GM19372 (cell line): ENCODE results near the gene IL31.
A peak's percentile ranks its signal among the peaks of the same experiment; 100 is the strongest.
"Not testable (repeated sequence)": the region's sequence is repeated elsewhere in the genome, so short reads cannot be mapped to it uniquely, and the experiment has no call there.

Experiments used
- ATAC-seq: cut with Tn5 transposase; IDR thresholded peaks from one replicate; pipeline ENCODE4 v1.9.1; 2021; ENCODE audit warnings: mild to moderate bottlenecking, low read depth, moderate library complexity; ENCODE audit not compliant: unreplicated experiment

IL31 gene

GRCh38 chr12:122194804-122195203 is 20.8 kb upstream of the IL31 start:
- no peak for ATAC-seq

DNA sequence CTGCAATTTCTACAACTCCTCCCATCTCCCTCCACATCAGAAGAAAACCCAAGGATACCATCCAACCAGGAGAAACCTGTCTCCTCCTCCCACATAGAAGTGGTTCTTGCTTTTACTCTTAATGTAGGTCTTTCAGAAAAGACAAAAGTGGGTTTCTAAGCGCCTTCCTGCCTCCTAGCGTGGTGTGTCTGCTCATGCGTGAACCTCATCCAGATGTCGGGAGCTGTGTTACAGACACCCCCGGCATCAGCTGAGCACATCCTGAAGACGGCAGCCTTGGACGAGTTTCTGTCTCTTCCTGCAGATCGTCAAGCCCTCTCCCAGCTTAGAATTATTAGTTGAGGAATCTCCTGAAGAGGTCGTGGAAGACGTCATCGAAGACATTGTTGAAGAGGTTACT is 18.4 kb upstream of the IL31 start:
- ATAC-seq, result no peak

DNA sequence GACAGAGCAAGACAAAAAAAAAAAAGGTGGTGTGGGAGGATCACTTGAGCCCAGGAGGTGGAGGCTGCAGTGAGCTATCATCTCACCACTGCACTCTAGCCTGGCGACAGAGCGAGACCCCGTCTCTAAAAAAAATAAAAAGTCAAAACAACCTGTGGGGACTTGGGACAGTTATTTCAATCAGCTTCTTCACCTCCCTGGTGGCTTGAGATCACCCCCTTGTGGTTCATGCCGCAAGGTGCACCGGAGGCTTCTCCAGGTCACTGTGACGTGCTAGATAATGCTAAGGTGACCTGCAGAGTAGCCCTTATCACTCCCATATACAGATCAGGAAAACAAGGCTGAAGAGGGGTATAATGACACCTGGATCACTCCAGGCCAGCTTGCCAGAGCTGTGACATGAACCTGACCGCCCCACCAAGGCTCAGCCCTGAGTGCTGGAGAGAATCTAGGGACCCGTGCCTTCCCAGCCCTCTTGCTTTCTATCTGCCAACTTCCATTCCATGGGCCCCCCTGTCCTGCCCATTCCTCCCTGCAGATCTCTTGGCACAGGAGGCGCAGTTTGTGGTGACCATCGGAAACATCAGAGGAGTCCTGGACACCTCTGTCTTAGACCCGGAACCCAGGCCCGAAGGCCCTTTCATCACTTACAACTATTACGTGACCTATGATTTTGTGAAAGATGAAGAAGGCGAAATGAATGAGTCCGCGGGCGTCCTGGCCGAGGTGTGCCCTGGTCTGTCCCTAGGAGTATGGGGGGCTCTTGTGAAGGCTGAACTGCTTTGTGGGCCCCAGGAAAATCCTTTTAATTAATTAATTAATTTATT is 17.0 kb upstream of the IL31 start:
- ATAC-seq, result peak; percentile 62

- ATAC-seq, result no peak
Measured at GRCh38 chr12:122189626-122190475, 15.8 kb upstream of the IL31 start.

DNA sequence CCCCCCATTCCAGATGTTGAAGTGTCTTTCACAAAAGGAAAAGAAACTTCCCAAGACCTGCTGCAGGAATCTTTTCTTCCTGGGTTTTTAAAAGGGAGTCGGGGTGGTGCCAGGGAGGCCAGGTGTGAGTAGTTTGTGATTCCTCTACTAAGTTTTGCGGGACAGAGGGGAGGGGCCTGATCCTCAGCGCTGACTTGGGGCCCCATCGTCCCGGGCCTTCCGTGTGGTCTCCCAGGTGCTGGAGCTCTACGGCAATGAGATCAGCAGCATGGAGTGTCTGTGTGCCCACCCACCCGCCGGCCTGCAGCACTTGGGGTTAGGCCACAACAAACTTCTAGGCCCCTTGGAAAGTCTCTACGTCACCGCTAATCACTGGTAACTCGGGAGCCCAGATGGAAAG is 13.4 kb upstream of the IL31 start:
- no peak for ATAC-seq

DNA sequence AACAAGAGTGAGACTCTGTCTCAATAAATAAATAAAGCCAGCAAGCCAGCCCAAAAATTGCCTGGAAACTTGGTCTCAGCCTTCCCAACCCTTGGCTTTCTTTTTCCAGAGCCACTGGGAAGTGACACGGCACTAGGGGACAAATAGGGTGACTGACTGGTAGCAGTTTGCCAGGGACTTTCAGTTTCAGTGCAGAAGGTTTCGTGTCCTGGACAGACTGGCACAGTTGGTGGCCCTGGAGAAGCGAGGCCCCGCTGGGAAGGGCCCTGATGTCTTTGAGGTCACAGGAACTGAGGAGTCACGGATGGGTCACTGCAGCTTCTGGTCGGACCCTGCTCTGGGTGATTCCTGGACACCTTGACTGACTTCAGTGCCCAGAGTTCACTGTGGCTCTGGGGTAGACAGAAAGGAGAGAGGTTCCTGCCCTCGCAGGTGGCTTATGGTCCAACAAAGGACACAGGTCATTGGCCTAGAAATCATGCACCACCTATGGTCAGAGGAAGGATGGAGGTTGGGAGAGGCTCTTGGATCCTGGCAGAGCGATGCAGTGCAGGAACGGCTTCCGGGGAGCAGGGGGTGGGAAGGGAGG is 11.6 kb upstream of the IL31 start:
- ATAC-seq, result no peak

- ATAC-seq, result no peak
Measured at GRCh38 chr12:122185079-122185478, 11.1 kb upstream of the IL31 start.

DNA sequence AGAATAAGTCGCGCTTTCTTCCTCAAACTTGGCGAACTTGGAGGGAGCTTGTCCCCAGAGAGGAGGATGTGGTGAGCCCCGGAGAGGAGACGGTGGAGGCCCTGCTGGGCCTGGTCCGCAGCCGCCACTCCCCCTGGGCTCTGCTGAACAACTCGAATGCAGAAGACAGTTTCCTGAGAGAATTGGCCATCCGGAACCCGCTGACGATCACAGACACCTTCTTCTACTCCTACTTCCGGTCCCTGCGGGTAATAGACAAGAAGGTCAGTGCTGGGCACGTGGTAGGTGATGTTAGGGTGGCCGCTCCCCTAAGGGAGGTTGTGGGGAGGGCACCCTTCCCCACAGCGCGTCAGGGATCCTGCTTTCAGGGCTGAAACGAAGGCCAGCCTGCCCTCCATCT is 10.5 kb upstream of the IL31 start:
- no peak for ATAC-seq

- ATAC-seq, result no peak
Measured at GRCh38 chr12:122183588-122183940, 9.5 kb upstream of the IL31 start.

GRCh38 chr12:122182887-122183587 is 9.0 kb upstream of the IL31 start, which contains the start of gene LRRC43:
Gene LRRC43 (plus strand): TSS chr12:122183123. CDS start chr12:122183145, 22 bp downstream.
- no peak for ATAC-seq

GRCh38 chr12:122176473-122176872 is 2.5 kb upstream of the IL31 start:
- ATAC-seq, result not testable (repeated sequence)

- no peak for ATAC-seq
Measured at GRCh38 chr12:122172262-122172939, 1.6 kb downstream of the IL31 start.

DNA sequence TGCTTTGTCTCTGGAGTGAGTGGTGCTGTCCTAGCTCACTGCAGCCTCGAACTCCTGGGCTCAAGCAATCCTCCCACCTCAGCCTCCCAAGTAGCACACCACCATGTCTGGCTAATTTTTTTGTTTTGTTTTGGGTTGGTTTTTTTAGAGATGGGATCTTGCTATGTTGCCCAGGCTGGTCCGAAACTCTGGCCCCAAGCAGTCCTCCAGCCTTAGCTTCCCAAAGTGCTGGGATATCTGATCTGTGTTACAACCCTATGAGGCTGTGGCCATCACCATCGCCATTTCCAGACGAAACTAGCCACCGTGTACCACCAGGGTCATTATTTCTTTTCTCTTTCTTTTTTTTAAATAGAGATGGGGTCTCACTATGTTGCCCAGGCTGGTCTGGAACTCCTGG is 2.6 kb downstream of the IL31 start:
- ATAC-seq, result no peak

- ATAC-seq, result no peak
Measured at GRCh38 chr12:122168492-122168891, 5.5 kb downstream of the IL31 start.

GRCh38 chr12:122167356-122167925 is 6.6 kb downstream of the IL31 start:
- ATAC-seq, result no peak

DNA sequence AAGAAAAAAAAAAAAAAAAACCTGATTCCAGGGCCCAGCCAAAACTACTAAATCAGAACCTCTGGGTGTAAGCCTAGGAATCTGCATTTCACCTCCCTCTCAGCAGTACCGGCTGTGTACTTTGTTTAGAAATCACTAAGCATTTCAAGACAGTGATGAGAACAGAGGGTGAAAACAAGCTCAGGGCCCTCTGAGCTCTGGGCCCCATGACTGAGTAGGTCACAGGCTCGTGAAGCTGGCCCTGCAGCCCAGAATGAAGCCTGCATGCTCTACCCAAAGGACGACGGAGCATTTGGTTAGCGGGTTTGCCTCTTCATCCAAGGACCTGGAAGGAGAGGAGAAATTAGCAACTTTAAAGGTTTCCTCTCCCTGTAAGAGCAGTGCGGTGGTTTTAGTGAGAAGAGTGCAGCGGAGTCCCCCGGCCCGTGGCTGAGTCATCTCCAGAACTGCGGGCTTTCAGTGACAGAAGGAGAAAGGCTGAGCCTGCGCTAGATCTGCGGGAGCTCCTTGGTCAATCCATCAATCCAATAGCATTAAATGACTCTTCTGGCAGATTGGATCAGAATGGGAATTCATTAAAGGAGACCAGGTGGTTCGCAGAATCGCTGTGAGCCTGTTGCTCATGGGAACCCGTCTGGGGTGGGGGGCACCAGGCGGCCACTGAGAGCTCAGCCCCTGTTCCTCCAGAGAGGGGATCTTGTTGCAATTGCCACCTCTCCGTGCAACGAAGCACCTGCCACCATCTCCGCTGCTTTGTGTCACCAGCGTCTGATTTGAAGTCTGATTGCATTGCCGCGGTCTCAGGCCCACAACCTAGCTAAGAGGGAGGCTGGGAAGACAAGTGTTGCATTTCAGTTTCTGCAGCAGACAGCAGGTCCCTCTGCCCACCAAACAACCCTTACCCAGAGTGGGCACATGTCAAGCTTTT is 7.3 kb downstream of the IL31 start:
- no peak for ATAC-seq

GRCh38 chr12:122162976-122163375 is 11.0 kb downstream of the IL31 start:
- no peak for ATAC-seq

- no peak for ATAC-seq
Measured at GRCh38 chr12:122161682-122162081, 12.3 kb downstream of the IL31 start.

- no peak for ATAC-seq
Measured at GRCh38 chr12:122160761-122161160, 13.3 kb downstream of the IL31 start.
